Colonic mucosa (tissue), 4 donors: Measurements from ENCODE around the gene PALD1. TPM values are rescaled to one million over a fixed set of nuclear protein-coding genes. Genes with fewer than 3 reads are reported as not detected.

ENCODE experiments used
- DNase-seq: peaks from one replicate; pipeline ENCODE4 v3.0.0-alpha.2; 2020
- H3K27ac ChIP-seq: fragments of 200-600 bp; one replicate; pipeline ENCODE4 v1.8.0; 2021
- H3K27me3 ChIP-seq: fragments of 200-600 bp; one replicate; pipeline ENCODE4 v1.8.0; 2021
- H3K36me3 ChIP-seq: fragments of 200-600 bp; one replicate; pipeline ENCODE4 v1.8.0; 2021
- H3K4me1 ChIP-seq: fragments of 200-600 bp; one replicate; pipeline ENCODE4 v1.8.0; 2021; ENCODE audit warnings: mild to moderate bottlenecking
- H3K4me3 ChIP-seq: fragments of 200-600 bp; one replicate; pipeline ENCODE4 v1.8.0; 2021
- H3K9ac ChIP-seq, 2 donors: one replicate each; pipeline ENCODE4 v1.7.0; 2013; ENCODE audit warnings: control low read depth in 2 of 2, low read depth in 2 of 2, low read length in 2 of 2
- H3K9me3 ChIP-seq: fragments of 200-600 bp; one replicate; pipeline ENCODE4 v1.8.0; 2021
- CTCF ChIP-seq: fragments of 200-600 bp; IDR thresholded peaks from one replicate; pipeline ENCODE4 v1.8.0; 2022; ENCODE audit warnings: antibody characterized with exemption, mild to moderate bottlenecking
- intact Hi-C: fragments of 100-400 bp; cut with DNase I; formaldehyde crosslinking; loops from one replicate; pipeline ENCODE4 v1.14.1; 2022
- total RNA-seq, 2 donors: library from RNA; stranded (reverse); fragmentation: NEBNext Ultra II Directional in 1 of 2; extraction: Animal tissue kit (Norgen Biotek cat#: 25700) in 1 of 2; gene quantifications; one replicate each; pipeline ENCODE4 v1.2.1, GENCODE V29; 2021
- donor health status: healthy.
- donor health status: DM: no; HTN: no; CAD: no.
- donor health status: DM: no; HTN: no; CAD: no.

PALD1 gene
- total RNA-seq, 2 donors from 2014 or later, result 1.3 to 2.5 TPM

GRCh38 chr10:70459061-70459773, 19.4 kb upstream of the PALD1 start:
- Histone ChIP-seq H3K27ac (no peak overlapping the region), H3K4me3 (no peak overlapping the region), H3K36me3 (no peaks in the 10 kb centered on the region), H3K9ac (no peak overlapping the region), H3K4me1 (peaks cover 4% of the 10 kb centered on the region), H3K27me3 (peaks cover 15% of the 10 kb centered on the region), H3K9me3 (no peaks in the 10 kb centered on the region)
- intact Hi-C loops, result no loop called here
- TF ChIP-seq CTCF, result no peak
- no peak for DNase-seq

GRCh38 chr10:70459774-70460490, 18.6 kb upstream of the PALD1 start:
- H3K4me3 ChIP-seq, result no peak overlapping the region
- no peak for DNase-seq
- H3K27me3 ChIP-seq, result peaks cover 15% of the 10 kb centered on the region
- H3K27ac ChIP-seq, result no peak overlapping the region
- intact Hi-C loops, result loop anchor here (5.0 kb wide), 1 partner anchor 297 kb away; no protein-coding TSS in a partner anchor
- no peaks in the 10 kb centered on the region for H3K36me3 ChIP-seq
- H3K4me1 ChIP-seq, result peaks cover 4% of the 10 kb centered on the region
- TF ChIP-seq CTCF, result no peak
- no peak overlapping the region for H3K9ac ChIP-seq
- no peaks in the 10 kb centered on the region for H3K9me3 ChIP-seq

GRCh38 chr10:70461397-70462348, 16.9 kb upstream of the PALD1 start:
- intact Hi-C loops, result loop anchor here (2.0 to 5.0 kb wide), 2 partner anchors 79 to 296 kb away; no protein-coding TSS in a partner anchor
- peak; percentile 52 for DNase-seq
- no peak overlapping the region for H3K9ac ChIP-seq
- no peak overlapping the region for H3K4me3 ChIP-seq
- H3K36me3 ChIP-seq, result no peaks in the 10 kb centered on the region
- peak; percentile 70 for TF ChIP-seq CTCF
- peaks cover 4% of the 10 kb centered on the region for H3K4me1 ChIP-seq
- H3K27ac ChIP-seq, result no peak overlapping the region
- peaks cover 15% of the 10 kb centered on the region for H3K27me3 ChIP-seq
- H3K9me3 ChIP-seq, result no peaks in the 10 kb centered on the region

GRCh38 chr10:70462349-70462984, 16.1 kb upstream of the PALD1 start:
- H3K4me3 ChIP-seq, result no peak overlapping the region
- no peaks in the 10 kb centered on the region for H3K9me3 ChIP-seq
- H3K9ac ChIP-seq, result no peak overlapping the region
- H3K27me3 ChIP-seq, result peaks cover 15% of the 10 kb centered on the region
- H3K4me1 ChIP-seq, result peaks cover 4% of the 10 kb centered on the region
- H3K36me3 ChIP-seq, result no peaks in the 10 kb centered on the region
- no peak for TF ChIP-seq CTCF
- intact Hi-C loops, result loop anchor here (2.0 to 5.0 kb wide), 2 partner anchors 78 to 295 kb away; no protein-coding TSS in a partner anchor
- H3K27ac ChIP-seq, result no peak overlapping the region
- DNase-seq, result no peak
